ENCODE measurements around the gene ZHX3.

The ZHX3 gene

GRCh38 chr20:41168281-41169161, 149.0 kb downstream of the ZHX3 start:
- peak; percentile 16 for DNase-seq

GRCh38 chr20:41167481-41168253, 149.9 kb downstream of the ZHX3 start:
- DNase-seq: peak; percentile 21

GRCh38 chr20:41167118-41167470, 150.4 kb downstream of the ZHX3 start:
- DNase-seq: peak; percentile 8

- peak; percentile 16 for DNase-seq
These were observed 151.1 kb downstream of the ZHX3 start for GRCh38 chr20:41166201-41167117.

DNA sequence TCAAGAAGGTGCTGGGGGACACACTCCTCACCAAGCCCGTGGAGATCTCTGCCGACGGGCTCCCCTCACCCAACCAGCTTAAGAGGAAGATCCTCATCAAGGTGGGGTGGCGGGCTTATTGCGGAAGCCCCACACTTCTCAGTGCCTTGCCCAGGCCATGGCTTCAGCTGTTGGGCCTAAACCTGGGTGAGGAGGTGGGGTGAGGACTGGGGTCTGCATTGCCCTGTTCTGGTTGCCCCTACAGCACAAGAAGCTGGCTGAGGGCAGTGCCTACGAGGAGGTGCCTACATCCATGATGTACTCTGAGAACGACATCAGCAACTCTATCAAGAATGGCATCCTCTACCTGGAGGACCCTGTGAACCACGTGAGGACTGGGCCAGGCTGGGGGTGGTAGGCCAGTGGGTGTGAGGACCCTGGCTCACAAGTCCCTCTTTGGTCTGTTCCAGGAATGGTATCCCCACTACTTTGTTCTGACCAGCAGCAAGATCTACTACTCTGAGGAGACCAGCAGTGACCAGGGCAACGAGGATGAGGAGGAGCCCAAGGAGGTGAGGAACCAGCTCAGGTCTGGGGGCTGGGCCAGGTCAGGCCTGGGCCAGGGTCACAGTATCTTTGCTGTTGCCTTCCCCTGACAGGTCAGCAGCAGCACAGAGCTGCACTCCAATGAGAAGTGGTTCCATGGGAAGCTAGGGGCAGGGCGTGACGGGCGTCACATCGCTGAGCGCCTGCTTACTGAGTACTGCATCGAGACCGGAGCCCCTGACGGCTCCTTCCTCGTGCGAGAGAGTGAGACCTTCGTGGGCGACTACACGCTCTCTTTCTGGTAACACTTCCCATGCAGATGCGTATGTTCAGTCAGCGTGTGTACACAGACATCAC, 152.3 kb downstream of the ZHX3 start:
- no peak for DNase-seq

- DNase-seq: no peak
These were observed 153.7 kb downstream of the ZHX3 start for GRCh38 chr20:41163821-41164220.

- DNase-seq: no peak
These were observed 155.1 kb downstream of the ZHX3 start for GRCh38 chr20:41162396-41162795.

- DNase-seq: no peak
These were observed 155.6 kb downstream of the ZHX3 start for GRCh38 chr20:41161886-41162285.

DNA sequence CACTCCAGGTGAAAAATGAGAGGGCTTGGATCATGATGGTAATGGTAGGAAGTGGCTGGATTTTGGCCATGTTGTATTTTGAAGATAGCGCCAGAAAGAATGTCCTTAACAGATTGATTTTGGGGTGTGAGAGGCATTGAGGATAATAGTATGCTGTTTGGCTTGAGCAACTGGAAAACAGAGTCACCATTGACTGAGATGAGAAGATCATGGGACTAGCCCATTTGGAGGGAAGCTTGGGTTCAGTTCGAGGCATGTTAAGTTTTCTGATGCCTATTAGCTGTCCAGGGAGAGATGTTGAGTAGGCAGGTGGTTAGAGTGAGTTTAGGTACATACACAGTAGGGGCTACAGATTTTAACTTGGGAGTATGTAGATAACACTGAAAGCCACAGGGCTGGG, 156.8 kb downstream of the ZHX3 start:
- DNase-seq: no peak

DNA sequence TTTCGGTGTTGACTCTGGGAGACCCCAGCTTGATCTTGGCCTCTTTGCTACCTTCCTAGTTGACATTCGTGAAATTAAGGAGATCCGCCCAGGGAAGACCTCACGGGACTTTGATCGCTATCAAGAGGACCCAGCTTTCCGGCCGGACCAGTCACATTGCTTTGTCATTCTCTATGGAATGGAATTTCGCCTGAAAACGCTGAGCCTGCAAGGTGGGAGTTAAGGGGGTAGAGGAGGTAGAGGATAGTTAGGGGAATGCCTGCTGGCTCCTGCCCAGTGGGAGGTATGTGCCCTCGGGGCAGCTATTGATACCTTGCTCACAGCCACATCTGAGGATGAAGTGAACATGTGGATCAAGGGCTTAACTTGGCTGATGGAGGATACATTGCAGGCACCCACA, 158.0 kb downstream of the ZHX3 start:
- no peak for DNase-seq

GRCh38 chr20:41158082-41158625, 159.4 kb downstream of the ZHX3 start:
- no peak for DNase-seq

GRCh38 chr20:41155261-41155660, 162.3 kb downstream of the ZHX3 start:
- no peak for DNase-seq

- no peak for DNase-seq
These were observed 162.9 kb downstream of the ZHX3 start for GRCh38 chr20:41154436-41155176.

GRCh38 chr20:41152108-41152757, 165.3 kb downstream of the ZHX3 start:
- no peak for DNase-seq

DNA sequence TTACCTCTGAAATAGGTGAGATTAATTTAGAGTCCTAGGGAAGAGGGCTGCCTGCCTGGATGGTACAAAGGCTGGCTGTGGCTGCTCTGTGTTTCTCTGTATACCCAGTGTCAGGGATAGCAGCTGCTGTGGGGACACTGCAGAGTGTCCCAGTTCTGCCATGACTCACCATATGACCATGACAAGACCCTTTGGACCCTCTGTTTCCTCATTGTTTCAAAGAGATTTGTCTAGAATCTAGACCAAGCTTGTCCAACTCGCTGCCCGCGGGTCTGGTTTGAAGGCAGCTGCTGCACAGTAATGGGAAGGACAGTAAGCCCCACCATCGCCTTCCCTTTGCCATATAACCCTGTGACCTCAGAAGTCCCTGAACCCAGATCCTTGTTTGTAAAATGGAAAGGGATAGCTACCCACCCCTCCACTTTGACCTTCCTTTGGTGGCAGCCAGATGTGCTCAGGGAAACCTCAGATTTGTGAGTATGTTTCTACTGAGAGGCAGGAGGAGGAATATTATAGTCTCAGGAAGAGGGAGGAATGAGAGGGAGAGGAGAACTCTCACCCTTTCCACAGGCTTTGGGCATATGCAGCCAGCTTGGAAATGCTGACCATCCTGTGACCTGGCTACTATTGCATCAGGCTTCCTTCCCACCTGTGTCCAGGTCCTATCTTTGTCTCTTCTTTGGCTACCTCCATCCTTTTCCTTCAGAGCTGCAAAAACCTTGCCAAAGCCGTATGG, 166.2 kb downstream of the ZHX3 start:
- DNase-seq: no peak

- no peak for DNase-seq
These were observed 166.9 kb downstream of the ZHX3 start for GRCh38 chr20:41150664-41151063.

DNA sequence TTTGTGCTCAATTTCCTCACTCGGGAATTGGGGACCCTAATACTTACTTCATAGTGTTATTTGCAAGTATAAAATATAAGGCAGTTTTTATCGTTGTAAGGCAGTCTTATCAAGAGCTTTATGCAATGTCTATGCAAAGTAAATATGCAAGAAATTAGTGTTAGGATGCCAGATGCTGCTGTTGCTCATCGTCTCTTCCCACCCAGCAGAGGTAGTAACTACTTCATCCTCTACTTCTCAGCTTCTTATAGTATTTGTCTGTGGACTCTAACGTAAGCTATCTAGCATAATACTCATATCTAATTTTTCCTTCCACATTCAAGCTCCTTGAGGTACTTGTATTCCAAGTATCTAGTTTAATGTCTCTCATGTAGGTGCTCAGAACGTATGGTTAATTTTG, 168.6 kb downstream of the ZHX3 start:
- no peak for DNase-seq

DNA sequence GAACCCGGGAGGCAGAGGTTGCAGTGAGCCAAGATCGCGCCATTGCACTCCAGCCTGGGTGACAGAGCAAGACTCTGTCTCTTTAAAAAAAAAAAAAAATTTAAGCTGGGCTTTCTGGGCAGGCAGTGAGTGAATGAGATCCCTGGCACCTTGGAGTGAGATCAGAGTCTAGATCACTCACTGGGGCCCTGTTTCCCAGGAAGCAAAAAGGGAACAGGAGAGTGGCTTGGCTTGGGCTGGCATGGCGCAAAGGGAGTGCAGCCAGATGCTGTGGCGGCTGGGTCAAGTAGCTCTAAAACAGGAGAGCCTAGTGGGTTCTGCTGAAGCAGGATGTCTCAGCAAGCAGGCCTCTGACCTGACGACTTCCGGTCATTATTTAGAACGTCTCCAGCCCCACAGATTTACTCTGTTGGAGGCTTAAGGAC, 169.8 kb downstream of the ZHX3 start:
- DNase-seq: no peak

DNA sequence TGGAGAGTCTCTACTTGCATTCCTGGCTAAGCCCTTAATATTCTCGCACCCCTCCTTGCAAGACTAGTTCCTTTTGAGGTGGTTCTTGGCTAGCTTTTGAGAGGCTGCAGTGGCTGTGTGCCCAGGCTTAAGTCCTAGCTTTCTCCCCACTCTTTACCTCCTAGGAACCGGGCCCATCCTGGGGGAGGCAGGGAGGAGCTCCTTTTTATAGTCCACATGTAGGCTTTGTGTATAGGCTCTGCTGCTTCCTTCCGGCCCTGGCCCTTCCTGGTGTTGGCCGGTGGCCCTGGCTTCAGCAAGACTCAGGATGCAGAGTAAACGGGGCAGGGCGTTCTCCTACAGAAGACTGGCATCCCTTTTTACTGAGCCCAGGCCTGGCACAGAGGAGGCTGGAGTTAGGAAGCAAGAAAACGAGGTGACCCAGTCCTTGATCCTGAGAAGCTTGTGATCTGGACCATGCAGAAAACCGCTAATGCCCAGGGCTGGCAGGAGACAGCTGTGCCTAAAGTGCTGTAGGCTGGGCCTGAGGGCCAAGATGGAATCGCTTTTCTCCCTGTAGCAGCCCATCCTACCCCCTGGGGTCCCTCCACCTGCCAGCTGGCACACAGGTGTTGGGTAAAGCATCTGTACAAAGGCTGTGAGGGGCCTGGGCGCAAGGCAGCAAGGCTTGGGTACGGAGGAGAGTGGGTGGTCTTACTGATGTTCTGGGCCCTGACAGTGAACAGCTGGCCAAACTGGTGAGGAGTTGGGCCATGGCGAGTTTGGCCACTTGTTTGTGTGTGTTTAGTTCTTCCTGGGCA, 171.5 kb downstream of the ZHX3 start:
- peak; percentile 61 for DNase-seq
